Measurements from ENCODE around the gene GJB1. TPM values are rescaled to one million over a fixed set of nuclear protein-coding genes. Genes with fewer than 3 reads are reported as not detected.
"Not testable (repeated sequence)": the region's sequence is repeated elsewhere in the genome, so short reads cannot be mapped to it uniquely, and the experiment has no call there.

The GJB1 gene
- total RNA-seq, 2 experiments from 2014 or later: not detected

GRCh38 chrX:71269801-71270395 is 46.9 kb downstream of the GJB1 start:
- Histone ChIP-seq H2AFZ (ENCODE audit: low read length) (no peak overlapping the region), H3K36me3 (ENCODE audit: insufficient read depth, low read length) (no peaks in the 10 kb centered on the region), H3K4me2 (ENCODE audit: low read length) (no peak overlapping the region), H3K9me3 (ENCODE audit: low read length) (no peaks in the 10 kb centered on the region), H3K79me2 (ENCODE audit: insufficient read depth, low read depth, low read length) (no peaks in the 10 kb centered on the region), H3K4me1 (ENCODE audit: insufficient read depth, low read length, poor library complexity, severe bottlenecking) (no peaks in the 10 kb centered on the region), H4K20me1 (ENCODE audit: insufficient read depth, low read length) (no peaks in the 10 kb centered on the region), H3K27ac (ENCODE audit: low read depth, low read length, poor library complexity, severe bottlenecking) (no peak overlapping the region), H3K9me2 (ENCODE audit: insufficient read depth, low read length) (no peaks in the 10 kb centered on the region), H3K4me3 (ENCODE audit: low read depth, low read length, poor library complexity, severe bottlenecking) (no peak overlapping the region)
- CTCF ChIA-PET (ENCODE audit: unreplicated experiment): no interaction called here
- TF ChIP-seq EZH2phosphoT487 (IDR thresholded peaks at IDR 0.05; ENCODE audit: borderline replicate concordance, low read depth, low read length): no peak
- TF ChIP-seq, protein P1, sequence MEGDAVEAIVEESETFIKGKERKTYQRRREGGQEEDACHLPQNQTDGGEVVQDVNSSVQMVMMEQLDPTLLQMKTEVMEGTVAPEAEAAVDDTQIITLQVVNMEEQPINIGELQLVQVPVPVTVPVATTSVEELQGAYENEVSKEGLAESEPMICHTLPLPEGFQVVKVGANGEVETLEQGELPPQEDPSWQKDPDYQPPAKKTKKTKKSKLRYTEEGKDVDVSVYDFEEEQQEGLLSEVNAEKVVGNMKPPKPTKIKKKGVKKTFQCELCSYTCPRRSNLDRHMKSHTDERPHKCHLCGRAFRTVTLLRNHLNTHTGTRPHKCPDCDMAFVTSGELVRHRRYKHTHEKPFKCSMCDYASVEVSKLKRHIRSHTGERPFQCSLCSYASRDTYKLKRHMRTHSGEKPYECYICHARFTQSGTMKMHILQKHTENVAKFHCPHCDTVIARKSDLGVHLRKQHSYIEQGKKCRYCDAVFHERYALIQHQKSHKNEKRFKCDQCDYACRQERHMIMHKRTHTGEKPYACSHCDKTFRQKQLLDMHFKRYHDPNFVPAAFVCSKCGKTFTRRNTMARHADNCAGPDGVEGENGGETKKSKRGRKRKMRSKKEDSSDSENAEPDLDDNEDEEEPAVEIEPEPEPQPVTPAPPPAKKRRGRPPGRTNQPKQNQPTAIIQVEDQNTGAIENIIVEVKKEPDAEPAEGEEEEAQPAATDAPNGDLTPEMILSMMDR (conservative IDR thresholded peaks at IDR 0.05; ENCODE audit: low read length): no peak
- POLR2A ChIA-PET: interaction anchor here (0.6 kb wide), 1 partner anchor 13 kb away, joined by 7 read pairs; the partner anchor contains the start of gene NONO
- DNase-seq (ENCODE audit: low spot score): no peak
- intact Hi-C loops (cut with micrococcal nuclease; ENCODE audit: unreplicated experiment): no loop called here
- no TSS peak for BruUV-seq (replicated peaks)

DNA sequence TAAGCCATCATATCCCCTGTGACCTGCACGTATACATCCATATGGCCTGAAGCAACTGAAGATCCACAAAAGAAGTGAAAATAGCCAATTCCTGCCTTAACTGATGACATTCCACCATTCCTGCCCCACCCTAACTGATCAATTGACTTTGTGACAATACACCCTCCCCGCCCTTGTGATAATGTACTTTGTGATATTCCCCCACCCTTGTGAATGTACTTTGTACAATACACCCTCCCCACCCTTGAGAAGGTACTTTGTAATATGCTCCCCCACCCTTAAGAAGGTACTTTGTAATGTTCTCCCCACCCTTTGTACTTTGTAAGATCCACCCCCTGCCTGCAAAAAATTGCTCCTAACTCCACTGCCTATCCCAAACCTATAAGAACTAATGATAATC is 49.3 kb downstream of the GJB1 start:
- H3K4me2 ChIP-seq (ENCODE audit: low read length); BruUV-seq (replicated peaks); H3K79me2 ChIP-seq (ENCODE audit: insufficient read depth, low read depth, low read length); intact Hi-C loops (cut with micrococcal nuclease; ENCODE audit: unreplicated experiment); H3K4me1 ChIP-seq (ENCODE audit: insufficient read depth, low read length, poor library complexity, severe bottlenecking); CTCF ChIA-PET (ENCODE audit: unreplicated experiment); DNase-seq (ENCODE audit: low spot score); H3K4me3 ChIP-seq (ENCODE audit: low read depth, low read length, poor library complexity, severe bottlenecking); H3K9me2 ChIP-seq (ENCODE audit: insufficient read depth, low read length); H4K20me1 ChIP-seq (ENCODE audit: insufficient read depth, low read length); H3K36me3 ChIP-seq (ENCODE audit: insufficient read depth, low read length); POLR2A ChIA-PET; H3K27ac ChIP-seq (ENCODE audit: low read depth, low read length, poor library complexity, severe bottlenecking); H3K9me3 ChIP-seq (ENCODE audit: low read length); H2AFZ ChIP-seq (ENCODE audit: low read length): not testable (repeated sequence)

Other genes with a start within 250 kb of the GJB1 start
- 21.3 and 24.8 TPM in 2 replicates for gene SNX12, start 154.9 kb upstream of the GJB1 start, total RNA-seq (2014; rRNA removed; shearing (Covaris generic))
- gene SNX12, start 154.9 kb upstream of the GJB1 start, total RNA-seq (2022): 27.4 and 28.7 TPM in 2 replicates
- gene FOXO4, start 127.4 kb upstream of the GJB1 start, total RNA-seq (2014; rRNA removed; shearing (Covaris generic)): 3.8 and 6.7 TPM in 2 replicates
- 12.1 and 12.8 TPM in 2 replicates for gene FOXO4, start 127.4 kb upstream of the GJB1 start, total RNA-seq (2022)
- gene CXorf65, start 116.5 kb upstream of the GJB1 start, total RNA-seq (2014; rRNA removed; shearing (Covaris generic)): 1.1 and 3.2 TPM in 2 replicates
- 1.8 and 5.1 TPM in 2 replicates for gene CXorf65, start 116.5 kb upstream of the GJB1 start, total RNA-seq (2022)
- gene IL2RG, start 111.6 kb upstream of the GJB1 start, total RNA-seq (2014; rRNA removed; shearing (Covaris generic)): 20.5 and 21.5 TPM in 2 replicates
- 33.3 and 33.6 TPM in 2 replicates for gene IL2RG, start 111.6 kb upstream of the GJB1 start, total RNA-seq (2022)
- gene MED12, start 104.6 kb upstream of the GJB1 start, total RNA-seq (2014; rRNA removed; shearing (Covaris generic)): 20.5 and 23.1 TPM in 2 replicates
- 31.1 and 38.8 TPM in 2 replicates for gene MED12, start 104.6 kb upstream of the GJB1 start, total RNA-seq (2022)
- 0.51 and 0.57 TPM in 2 replicates for gene NLGN3, start 78.4 kb upstream of the GJB1 start, total RNA-seq (2014; rRNA removed; shearing (Covaris generic))
- 1.3 and 1.7 TPM in 2 replicates for gene NLGN3, start 78.4 kb upstream of the GJB1 start, total RNA-seq (2022)
- gene ZMYM3, start 30.9 kb downstream of the GJB1 start, total RNA-seq (2014; rRNA removed; shearing (Covaris generic)): 21.8 and 23.8 TPM in 2 replicates
- gene ZMYM3, start 30.9 kb downstream of the GJB1 start, total RNA-seq (2022): 40.3 and 41.4 TPM in 2 replicates
- gene NONO, start 60.4 kb downstream of the GJB1 start, total RNA-seq (2014; rRNA removed; shearing (Covaris generic)): 379 and 508 TPM in 2 replicates
- 488 and 532 TPM in 2 replicates for gene NONO, start 60.4 kb downstream of the GJB1 start, total RNA-seq (2022)
- 7.8 and 8.8 TPM in 2 replicates for gene ITGB1BP2, start 78.5 kb downstream of the GJB1 start, total RNA-seq (2014; rRNA removed; shearing (Covaris generic))
- gene ITGB1BP2, start 78.5 kb downstream of the GJB1 start, total RNA-seq (2022): 7.5 and 8.9 TPM in 2 replicates
- 30.2 and 50.8 TPM in 2 replicates for gene TAF1, start 143.1 kb downstream of the GJB1 start, total RNA-seq (2014; rRNA removed; shearing (Covaris generic))
- gene TAF1, start 143.1 kb downstream of the GJB1 start, total RNA-seq (2022): 48.2 and 52.2 TPM in 2 replicates